ENCODE data around the gene FILIP1L. TPM values are rescaled to one million over a fixed set of nuclear protein-coding genes. Genes with fewer than 3 reads are reported as not detected.

The FILIP1L gene
- total RNA-seq, 4 donors from 2014 or later: 28.3 to 56.3 (median 43.2) TPM

DNA sequence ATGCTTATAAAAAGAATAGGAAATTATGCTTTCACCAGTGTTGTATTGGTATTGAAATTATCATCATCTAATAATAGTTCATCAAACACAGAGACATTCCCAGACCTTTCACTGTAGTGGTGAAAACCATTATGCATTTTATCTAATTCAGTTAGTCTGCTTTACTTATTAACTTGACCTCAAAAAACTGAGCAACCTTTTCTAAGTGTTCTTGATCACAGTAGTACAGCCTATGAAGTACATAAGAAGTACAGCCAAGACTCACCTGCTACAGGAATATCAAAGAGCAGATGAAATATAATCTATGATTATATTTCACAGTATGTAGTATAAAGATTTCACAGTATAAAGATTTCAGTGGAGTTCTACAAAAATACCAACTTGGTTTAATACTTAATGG is 75.2 kb downstream of the FILIP1L start:
- TF ChIP-seq, protein P1, sequence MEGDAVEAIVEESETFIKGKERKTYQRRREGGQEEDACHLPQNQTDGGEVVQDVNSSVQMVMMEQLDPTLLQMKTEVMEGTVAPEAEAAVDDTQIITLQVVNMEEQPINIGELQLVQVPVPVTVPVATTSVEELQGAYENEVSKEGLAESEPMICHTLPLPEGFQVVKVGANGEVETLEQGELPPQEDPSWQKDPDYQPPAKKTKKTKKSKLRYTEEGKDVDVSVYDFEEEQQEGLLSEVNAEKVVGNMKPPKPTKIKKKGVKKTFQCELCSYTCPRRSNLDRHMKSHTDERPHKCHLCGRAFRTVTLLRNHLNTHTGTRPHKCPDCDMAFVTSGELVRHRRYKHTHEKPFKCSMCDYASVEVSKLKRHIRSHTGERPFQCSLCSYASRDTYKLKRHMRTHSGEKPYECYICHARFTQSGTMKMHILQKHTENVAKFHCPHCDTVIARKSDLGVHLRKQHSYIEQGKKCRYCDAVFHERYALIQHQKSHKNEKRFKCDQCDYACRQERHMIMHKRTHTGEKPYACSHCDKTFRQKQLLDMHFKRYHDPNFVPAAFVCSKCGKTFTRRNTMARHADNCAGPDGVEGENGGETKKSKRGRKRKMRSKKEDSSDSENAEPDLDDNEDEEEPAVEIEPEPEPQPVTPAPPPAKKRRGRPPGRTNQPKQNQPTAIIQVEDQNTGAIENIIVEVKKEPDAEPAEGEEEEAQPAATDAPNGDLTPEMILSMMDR (IDR thresholded peaks at IDR 0.05; ENCODE audit: low read depth): no peak

GRCh38 chr3:100033903-100034471 is 80.3 kb downstream of the FILIP1L start:
- TF ChIP-seq, protein P1 (IDR thresholded peaks at IDR 0.05; ENCODE audit: low read depth): no peak

DNA sequence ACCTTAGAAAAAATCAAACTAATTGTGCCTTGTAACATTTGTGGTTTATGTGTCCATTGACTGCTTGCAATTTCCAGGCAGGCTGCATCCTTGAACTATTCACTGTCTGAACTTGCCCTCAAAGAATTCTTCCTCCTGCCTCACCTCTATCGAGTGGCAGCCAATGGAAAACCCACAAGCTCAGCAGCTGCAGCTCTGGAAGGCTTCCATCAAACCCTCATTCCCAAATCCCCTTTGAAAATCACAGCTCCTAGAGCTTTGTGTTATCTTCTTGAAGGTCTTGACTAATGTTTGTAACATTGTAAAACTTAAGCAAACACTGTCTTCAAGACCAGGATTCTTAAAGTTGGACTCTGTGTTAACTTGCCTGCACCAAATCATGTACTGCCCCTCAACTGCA is 81.1 kb downstream of the FILIP1L start:
- TF ChIP-seq, protein P1 (IDR thresholded peaks at IDR 0.05; ENCODE audit: low read depth): no peak

- TF ChIP-seq, protein P1 (IDR thresholded peaks at IDR 0.05; ENCODE audit: low read depth): no peak
Measured at GRCh38 chr3:100032243-100032642, 82.1 kb downstream of the FILIP1L start.

- TF ChIP-seq, protein P1 (IDR thresholded peaks at IDR 0.05; ENCODE audit: low read depth): no peak
Measured at GRCh38 chr3:100030914-100031425, 83.3 kb downstream of the FILIP1L start.

DNA sequence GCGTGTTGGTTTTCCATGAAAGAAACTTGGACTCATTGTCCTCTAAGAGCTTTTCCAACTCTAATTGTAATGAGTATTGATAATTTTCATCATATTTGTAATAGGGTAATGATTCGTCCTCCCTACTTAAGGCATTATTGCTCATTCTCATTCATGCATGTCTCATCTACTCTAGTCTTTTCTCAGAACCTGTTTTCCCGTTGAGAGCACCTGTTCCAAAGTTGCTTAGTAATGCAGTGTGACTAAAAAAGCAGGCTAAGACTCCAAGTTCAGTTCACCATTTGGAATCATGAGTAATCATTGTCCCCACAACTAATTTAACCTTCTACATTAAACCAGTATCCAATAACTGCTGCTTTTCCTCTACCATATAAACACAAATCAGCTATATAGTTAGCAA is 84.0 kb downstream of the FILIP1L start:
- TF ChIP-seq, protein P1 (IDR thresholded peaks at IDR 0.05; ENCODE audit: low read depth): no peak

GRCh38 chr3:100029689-100030088 is 84.6 kb downstream of the FILIP1L start:
- TF ChIP-seq, protein P1 (IDR thresholded peaks at IDR 0.05; ENCODE audit: low read depth): no peak

All from subcutaneous adipose tissue (tissue), 4 donors.